Effector memory CD8-positive, alpha-beta T cell (primary cell): ENCODE data around the gene SULT6B1.
"Not testable (repeated sequence)": the region's sequence is repeated elsewhere in the genome, so short reads cannot be mapped to it uniquely, and the experiment has no call there.

Experiments
- ATAC-seq: fragments of 150-1000 bp; cut with Tn5 transposase; replicated peaks from 2 replicates; pipeline ENCODE4 v1.10.0; 2021; ENCODE audit warnings: mild to moderate bottlenecking, moderate library complexity
- DNase-seq, 3 experiments: peaks; one replicate each; pipeline ENCODE4 v3.0.0; 2021
- H3K27ac Mint-ChIP-seq, 2 donors: one replicate each; pipeline ENCODE4 v1.8.0; 2022; ENCODE audit warnings: mild to moderate bottlenecking in 2 of 2, mixed read lengths in 2 of 2, moderate library complexity in 2 of 2
- H3K27me3 Mint-ChIP-seq, 2 donors: one replicate each; pipeline ENCODE4 v1.8.0; 2022; ENCODE audit warnings: mixed read lengths in 2 of 2
- H3K36me3 Mint-ChIP-seq: one replicate; pipeline ENCODE4 v1.8.0; 2022; ENCODE audit warnings: mild to moderate bottlenecking, moderate library complexity, mixed read lengths; ENCODE audit not compliant: insufficient read depth
- H3K4me1 Mint-ChIP-seq, 2 donors: one replicate each; pipeline ENCODE4 v1.8.0; 2022; ENCODE audit warnings: low read depth in 2 of 2, mixed read lengths in 2 of 2
- H3K4me3 Mint-ChIP-seq, 2 donors: one replicate each; pipeline ENCODE4 v1.8.0; 2022; ENCODE audit warnings: mild to moderate bottlenecking in 2 of 2, mixed read lengths in 2 of 2, moderate library complexity in 2 of 2
- H3K9me3 Mint-ChIP-seq, 2 donors: one replicate each; pipeline ENCODE4 v1.8.0; 2022; ENCODE audit warnings: mixed read lengths in 2 of 2

The SULT6B1 gene

GRCh38 chr2:37206760-37207159 lies 18.3 kb upstream of the SULT6B1 start:
- peak overlapping the region in 1 of 2 donors; percentile 46 for H3K27ac Mint-ChIP-seq
- H3K36me3 Mint-ChIP-seq, result peaks cover 72% of the 10 kb centered on the region
- not testable (repeated sequence) for DNase-seq, ATAC-seq, H3K27me3 Mint-ChIP-seq, H3K4me3 Mint-ChIP-seq
- H3K4me1 Mint-ChIP-seq, result peaks cover 12 to 35% of the 10 kb centered on the region in 2 donors
- H3K9me3 Mint-ChIP-seq, result peaks cover 5 to 14% of the 10 kb centered on the region in 2 donors

DNA sequence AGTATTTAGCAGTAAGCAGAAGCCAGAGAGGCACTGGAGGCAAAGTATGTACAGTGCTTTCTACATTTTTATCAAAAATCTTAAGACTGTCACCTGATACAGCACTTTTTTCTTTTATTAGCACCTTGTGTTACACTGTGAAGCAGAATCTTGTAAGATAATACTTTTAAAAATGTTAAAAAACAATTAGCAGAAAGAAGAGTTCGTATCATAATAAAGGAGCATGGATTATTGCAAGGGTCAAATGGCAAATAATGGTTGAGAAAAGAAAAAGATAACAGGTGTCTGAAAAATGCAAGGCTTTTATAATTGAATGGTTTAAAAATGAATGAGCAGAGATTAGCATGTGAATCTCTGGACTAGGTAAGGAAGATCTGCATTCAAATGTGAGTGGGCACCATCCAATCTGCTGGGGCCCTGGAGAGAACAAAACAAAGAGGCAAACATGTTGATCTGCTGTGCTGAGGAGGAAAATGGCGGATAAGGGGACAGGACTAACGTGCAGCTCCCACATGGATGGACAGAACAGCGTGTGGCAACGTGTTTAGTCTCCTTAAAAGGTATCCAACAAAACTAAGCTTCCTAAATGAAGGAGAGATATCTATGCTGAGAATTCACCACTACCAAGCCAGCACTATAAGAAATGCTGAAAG lies 17.3 kb upstream of the SULT6B1 start:
- no peaks in the 10 kb centered on the region for H3K27me3 Mint-ChIP-seq
- DNase-seq (no peak), ATAC-seq (no peak)
- H3K27ac Mint-ChIP-seq, result no peak overlapping the region
- H3K4me1 Mint-ChIP-seq, result peaks cover 15 to 37% of the 10 kb centered on the region in 2 donors
- H3K9me3 Mint-ChIP-seq, result peaks cover 5 to 14% of the 10 kb centered on the region in 2 donors
- peaks cover 72% of the 10 kb centered on the region for H3K36me3 Mint-ChIP-seq
- H3K4me3 Mint-ChIP-seq, result no peak overlapping the region

DNA sequence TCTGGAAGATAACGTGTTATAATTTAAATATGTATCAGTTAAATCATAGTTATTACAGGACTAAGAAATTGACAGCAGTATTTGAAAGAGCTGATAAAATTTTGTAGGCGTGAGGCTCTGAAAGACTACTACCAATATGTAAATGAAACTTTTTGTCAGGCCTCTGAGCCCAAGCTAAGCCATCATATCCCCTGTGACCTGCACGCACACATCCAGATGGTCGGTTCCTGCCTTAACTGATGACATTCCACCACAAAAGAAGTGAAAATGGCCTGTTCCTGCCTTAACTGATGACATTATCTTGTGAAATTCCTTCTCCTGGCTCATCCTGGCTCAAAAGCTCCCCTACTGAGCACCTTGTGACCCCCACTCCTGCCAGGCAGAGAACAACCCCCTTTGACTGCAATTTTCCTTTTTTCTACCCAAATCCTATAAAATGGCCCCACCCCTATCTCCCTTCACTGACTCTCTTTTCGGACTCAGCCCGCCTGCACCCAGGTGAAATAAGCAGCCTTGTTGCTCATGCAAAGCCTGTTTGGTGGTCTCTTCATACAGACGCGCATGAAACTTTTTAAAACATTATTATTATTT lies 16.7 kb upstream of the SULT6B1 start:
- H3K27me3 Mint-ChIP-seq, H3K4me3 Mint-ChIP-seq, DNase-seq, H3K27ac Mint-ChIP-seq, ATAC-seq: not testable (repeated sequence)
- Mint-ChIP-seq H3K36me3 (peaks cover 69% of the 10 kb centered on the region), H3K4me1 (peaks cover 15 to 37% of the 10 kb centered on the region in 2 donors), H3K9me3 (peaks cover 5 to 14% of the 10 kb centered on the region in 2 donors)

DNA sequence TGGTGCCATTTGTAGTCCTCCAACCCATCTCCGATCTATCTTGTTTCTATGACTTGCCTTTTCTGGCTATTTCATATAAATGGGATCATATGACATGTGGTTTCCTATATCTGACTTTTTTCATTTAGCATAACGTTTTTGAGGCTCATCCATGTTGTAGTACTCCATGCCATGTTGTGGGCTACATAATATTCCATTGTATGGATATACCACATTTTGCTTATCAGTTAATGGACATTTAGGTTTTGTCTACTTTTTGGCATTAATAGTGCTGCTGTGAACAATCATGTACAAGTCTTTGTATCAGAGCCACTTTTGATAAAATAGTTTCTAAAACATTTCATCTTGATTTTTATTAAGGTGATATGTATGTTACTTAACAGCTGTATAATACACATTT lies 15.2 kb upstream of the SULT6B1 start:
- Mint-ChIP-seq H3K36me3 (peaks cover 54% of the 10 kb centered on the region), H3K9me3 (peaks cover 5 to 14% of the 10 kb centered on the region in 2 donors), H3K27me3 (no peaks in the 10 kb centered on the region), H3K4me3 (no peak overlapping the region), H3K4me1 (peaks cover 19 to 44% of the 10 kb centered on the region in 2 donors), H3K27ac (no peak overlapping the region)
- ATAC-seq, result no peak
- DNase-seq, result no peak

DNA sequence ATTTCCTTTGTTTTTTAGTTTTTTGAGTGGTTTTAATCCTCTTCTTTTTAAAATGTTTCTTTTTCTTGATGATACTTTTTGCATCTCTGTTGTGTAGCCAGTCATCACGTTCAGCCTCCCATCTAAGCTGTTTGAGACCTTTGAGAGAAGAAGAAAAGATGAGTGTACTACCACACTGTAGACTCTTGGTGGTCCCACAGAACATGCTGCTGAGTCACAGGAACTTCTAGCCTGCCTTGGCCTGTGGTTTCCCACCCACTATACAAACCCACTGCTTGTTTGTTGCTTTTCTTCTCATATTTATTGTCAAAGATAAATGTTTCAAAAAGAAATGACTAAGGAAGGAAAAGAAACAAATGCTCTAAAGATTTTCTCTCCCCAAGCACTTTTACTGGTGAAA lies 13.3 kb upstream of the SULT6B1 start:
- DNase-seq, result peak; percentile 12 to 30 (median 27)
- H3K9me3 Mint-ChIP-seq, result peaks cover 0 to under 1% of the 10 kb centered on the region in 2 donors
- H3K36me3 Mint-ChIP-seq, result peaks cover 57% of the 10 kb centered on the region
- peak overlapping the region; percentile 67 to 84 for H3K27ac Mint-ChIP-seq
- ATAC-seq, result peak; percentile 91
- H3K27me3 Mint-ChIP-seq, result no peaks in the 10 kb centered on the region
- peak overlapping the region in 1 of 2 donors; percentile 53 for H3K4me3 Mint-ChIP-seq
- H3K4me1 Mint-ChIP-seq, result peaks cover 20 to 39% of the 10 kb centered on the region in 2 donors

- Mint-ChIP-seq H3K27ac (peak overlapping the region; percentile 67 to 84), H3K4me3 (no peak overlapping the region), H3K9me3 (no peaks in the 10 kb centered on the region), H3K27me3 (no peaks in the 10 kb centered on the region), H3K36me3 (peaks cover 62% of the 10 kb centered on the region), H3K4me1 (peaks cover 20 to 41% of the 10 kb centered on the region in 2 donors)
- DNase-seq, result no peak
- ATAC-seq, result no peak
Measured at GRCh38 chr2:37201208-37201607, 12.7 kb upstream of the SULT6B1 start.

DNA sequence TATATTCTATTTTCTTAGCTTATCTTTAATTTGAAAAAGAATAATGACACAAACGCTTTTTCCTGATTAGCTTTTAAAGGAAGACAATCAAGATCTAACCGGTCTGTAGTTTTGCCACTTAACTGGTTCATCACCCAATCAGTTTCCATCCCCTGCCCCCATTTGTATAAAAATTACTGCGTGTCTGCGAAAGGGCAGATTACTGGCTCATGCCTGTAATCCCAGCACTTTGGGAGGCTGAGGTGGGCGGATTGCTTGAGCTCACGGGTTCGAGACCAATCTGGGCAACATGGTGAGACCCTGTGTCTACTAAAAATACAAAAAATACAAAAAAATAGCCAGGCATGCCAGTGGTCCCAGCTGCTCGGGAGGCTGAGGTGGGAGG lies 10.2 kb upstream of the SULT6B1 start:
- no peak overlapping the region for H3K4me3 Mint-ChIP-seq
- ATAC-seq (no peak), DNase-seq (no peak)
- H3K27me3 Mint-ChIP-seq, result no peaks in the 10 kb centered on the region
- peaks cover 40% of the 10 kb centered on the region for H3K36me3 Mint-ChIP-seq
- no peaks in the 10 kb centered on the region for H3K9me3 Mint-ChIP-seq
- peaks cover 18 to 33% of the 10 kb centered on the region in 2 donors for H3K4me1 Mint-ChIP-seq
- H3K27ac Mint-ChIP-seq, result peak overlapping the region; percentile 35 to 56

DNA sequence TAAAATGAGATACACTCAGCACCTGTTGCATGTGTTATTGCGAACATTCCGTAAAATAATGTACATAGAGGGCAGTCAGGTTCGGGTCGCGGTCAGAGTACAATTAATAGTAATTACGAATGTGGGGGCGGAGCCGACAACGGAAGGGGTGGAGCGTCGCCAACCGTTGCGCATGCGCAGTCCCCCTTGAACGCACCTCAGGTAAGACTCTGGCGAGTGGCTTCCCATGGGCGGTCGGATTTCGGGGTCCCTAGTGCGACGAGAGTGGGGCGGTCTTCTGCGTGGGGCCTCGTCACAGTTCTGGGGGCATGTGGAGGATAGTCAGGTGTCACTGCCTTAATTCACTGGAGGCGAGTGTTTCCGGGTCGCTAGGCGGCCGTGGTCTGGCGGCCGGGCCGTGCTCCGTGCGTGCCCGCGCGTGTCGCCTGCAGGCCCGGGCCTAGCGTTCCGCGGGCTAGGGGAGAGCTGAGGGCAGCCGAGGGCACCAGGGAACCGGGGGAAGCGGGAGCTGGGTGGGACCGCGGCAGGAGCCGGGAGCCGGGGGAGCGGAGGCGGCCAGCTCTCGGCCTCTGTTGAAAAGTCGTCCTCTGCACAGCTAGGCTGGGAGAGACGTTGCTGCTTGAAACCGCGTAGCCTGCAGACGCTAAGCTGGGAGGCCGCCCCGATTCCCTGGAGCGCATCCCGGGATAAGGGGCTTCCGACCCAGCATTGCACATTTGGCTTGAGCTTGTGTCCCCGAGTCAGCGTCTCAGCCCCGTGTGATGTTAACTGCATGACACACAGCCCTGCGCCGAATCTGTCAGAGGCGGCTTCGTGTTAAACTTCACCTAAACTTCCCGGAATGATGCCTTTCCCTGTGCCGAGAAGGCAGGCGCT lies 8.1 kb upstream of the SULT6B1 start, which contains the start of gene CEBPZOS:
Gene CEBPZOS, plus strand, starts transcription at position 177 of the 876 bp plus-strand sequence. CDS start 3,209 bp downstream, outside the sequence.
- Mint-ChIP-seq H3K27ac (peak within 1 kb of the TSS; percentile 93 to 97), H3K9me3 (no peaks in the 10 kb centered on the region), H3K4me3 (peak within 1 kb of the TSS; percentile 90 to 97), H3K27me3 (no peaks in the 10 kb centered on the region), H3K36me3 (peaks cover 27% of the 10 kb centered on the region), H3K4me1 (peaks cover 12 to 22% of the 10 kb centered on the region in 2 donors)
- DNase-seq (peak; percentile 89 to 92 (median 90)), ATAC-seq (peak; percentile 88)

- Mint-ChIP-seq H3K4me3 (peak overlapping the region; percentile 90 to 97), H3K36me3 (peaks cover 20% of the 10 kb centered on the region), H3K27ac (peak overlapping the region; percentile 93 to 97), H3K4me1 (peaks cover 10 to 22% of the 10 kb centered on the region in 2 donors)
- not testable (repeated sequence) for DNase-seq, H3K9me3 Mint-ChIP-seq, ATAC-seq, H3K27me3 Mint-ChIP-seq
Measured at GRCh38 chr2:37195862-37196319, 7.4 kb upstream of the SULT6B1 start.

- peaks cover 5 to 13% of the 10 kb centered on the region in 2 donors for H3K4me1 Mint-ChIP-seq
- no peaks in the 10 kb centered on the region for H3K9me3 Mint-ChIP-seq
- no peak overlapping the region for H3K4me3 Mint-ChIP-seq
- peaks cover 16% of the 10 kb centered on the region for H3K36me3 Mint-ChIP-seq
- ATAC-seq, result no peak
- DNase-seq, result no peak
- H3K27ac Mint-ChIP-seq, result no peak overlapping the region
- peaks cover 0 to 9% of the 10 kb centered on the region in 2 donors for H3K27me3 Mint-ChIP-seq
Measured at GRCh38 chr2:37192551-37192950, 4.1 kb upstream of the SULT6B1 start.

DNA sequence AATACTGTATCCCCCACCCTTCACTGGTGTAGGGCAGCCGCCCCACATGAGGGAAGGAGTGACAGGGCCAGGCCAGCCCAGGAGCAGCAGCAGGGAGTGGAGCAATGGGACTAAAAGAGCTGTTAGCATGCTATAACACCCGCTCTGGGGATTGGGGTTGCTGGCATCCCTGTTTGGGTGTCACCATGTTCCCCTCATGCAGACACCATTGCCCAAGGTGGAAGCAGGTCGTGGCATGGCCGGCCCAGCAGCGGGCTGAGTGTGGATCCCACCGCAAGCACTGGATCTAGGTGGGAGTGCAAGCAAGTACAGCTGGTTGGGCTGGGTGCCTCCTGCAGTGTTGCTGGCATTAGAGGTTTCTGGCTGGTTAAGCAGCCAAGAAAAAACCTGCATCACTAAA lies 3.3 kb upstream of the SULT6B1 start:
- Mint-ChIP-seq H3K4me1 (peaks cover 0 to 6% of the 10 kb centered on the region in 2 donors), H3K27ac (peak overlapping the region in 1 of 2 donors; percentile 7), H3K27me3 (peaks cover 0 to 12% of the 10 kb centered on the region in 2 donors), H3K36me3 (peaks cover 8% of the 10 kb centered on the region), H3K9me3 (no peaks in the 10 kb centered on the region), H3K4me3 (no peak overlapping the region)
- ATAC-seq (no peak), DNase-seq (no peak)

DNA sequence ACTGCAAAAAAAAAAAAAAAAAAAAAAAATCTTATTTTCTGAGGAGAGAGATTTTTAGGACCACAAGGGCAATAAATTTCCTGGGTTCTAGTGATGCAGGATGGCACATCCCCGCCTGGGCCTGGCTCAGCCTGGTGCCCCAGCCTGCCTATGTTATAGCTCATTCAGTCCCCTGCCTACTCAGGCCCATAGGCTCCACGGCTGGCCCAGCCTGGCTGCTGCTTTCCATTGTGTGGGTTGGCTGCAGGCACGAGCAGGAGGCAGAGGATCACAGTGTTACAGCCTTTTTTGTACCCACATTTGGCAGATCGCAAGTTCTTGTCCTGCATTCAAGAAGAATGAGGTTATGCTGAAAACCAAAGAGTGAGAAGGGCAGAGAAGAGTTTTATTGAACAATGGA lies 2.8 kb upstream of the SULT6B1 start:
- H3K27ac Mint-ChIP-seq, result peak overlapping the region in 1 of 2 donors; percentile 7
- H3K36me3 Mint-ChIP-seq, result peaks cover 3% of the 10 kb centered on the region
- H3K4me1 Mint-ChIP-seq, result peaks cover 0 to 2% of the 10 kb centered on the region in 2 donors
- no peak for ATAC-seq
- H3K9me3 Mint-ChIP-seq, result no peaks in the 10 kb centered on the region
- H3K4me3 Mint-ChIP-seq, result no peak overlapping the region
- H3K27me3 Mint-ChIP-seq, result peaks cover 0 to 17% of the 10 kb centered on the region in 2 donors
- DNase-seq, result no peak

DNA sequence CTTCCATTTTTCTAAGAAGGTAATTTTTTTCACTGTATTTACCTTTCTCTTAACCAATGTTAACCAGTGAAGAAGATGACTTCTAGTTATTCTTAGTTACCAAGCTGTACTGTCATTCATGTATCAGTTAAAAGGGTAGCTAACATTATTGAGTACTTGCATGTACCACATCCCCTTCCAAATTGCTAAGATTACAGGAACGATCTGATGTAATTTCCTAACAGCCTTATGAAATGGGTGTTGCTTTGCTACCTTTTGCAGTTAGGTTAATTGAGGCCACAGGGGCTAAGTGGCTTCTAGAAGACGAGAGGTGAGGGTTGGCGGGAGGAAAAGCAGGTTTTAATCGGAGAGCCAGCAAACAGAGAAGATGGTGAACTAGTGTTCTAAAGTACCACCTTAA lies 1.8 kb upstream of the SULT6B1 start:
- H3K9me3 Mint-ChIP-seq, result no peaks in the 10 kb centered on the region
- peaks cover 0 to 23% of the 10 kb centered on the region in 2 donors for H3K27me3 Mint-ChIP-seq
- no peak overlapping the region for H3K4me3 Mint-ChIP-seq
- DNase-seq (no peak), ATAC-seq (no peak)
- H3K36me3 Mint-ChIP-seq, result no peaks in the 10 kb centered on the region
- no peaks in the 10 kb centered on the region for H3K4me1 Mint-ChIP-seq
- no peak overlapping the region for H3K27ac Mint-ChIP-seq
